CD4-positive, alpha-beta memory T cell (primary cell): ENCODE data around the gene PLAAT1. TPM values are rescaled to one million over a fixed set of nuclear protein-coding genes. Genes with fewer than 3 reads are reported as not detected.

Experiments used
- CTCF ChIA-PET: fragments of 350-600 bp; sonication (Branson Sonifier 250); formaldehyde crosslinking; loops from one replicate; lab custom pipeline; 2021; ENCODE audit warnings: inconsistent platforms; ENCODE audit not compliant: partially characterized antibody; lab: Charles Lee
- POLR2A ChIA-PET: fragments of 350-600 bp; sonication (Branson Sonifier 250); formaldehyde crosslinking; loops from one replicate; lab custom pipeline; 2021; ENCODE audit not compliant: partially characterized antibody; lab: Charles Lee
- DNase-seq, 5 donors: peaks; one replicate each; pipeline versions ENCODE4 v3.0.0 to v3.0.0-alpha.2; 2020 to 2022; ENCODE audit warnings: mixed read lengths in 1 of 5
- H3K27ac ChIP-seq: one replicate; pipeline ENCODE4 v1.7.0; 2013; ENCODE audit warnings: low read depth, low read length
- H3K27me3 ChIP-seq: 2 replicates; pipeline ENCODE4 v1.7.0; 2013; ENCODE audit warnings: mild to moderate bottlenecking, low read length, moderate library complexity; ENCODE audit not compliant: insufficient read depth
- H3K36me3 ChIP-seq: 2 replicates; pipeline ENCODE4 v1.7.0; 2013; ENCODE audit warnings: mild to moderate bottlenecking, low read length, moderate library complexity; ENCODE audit not compliant: insufficient read depth
- H3K4me1 ChIP-seq: 2 replicates; pipeline ENCODE4 v1.7.0; 2013; ENCODE audit warnings: mild to moderate bottlenecking, low read length, moderate library complexity; ENCODE audit not compliant: insufficient read depth
- H3K4me3 ChIP-seq, 2 donors: one replicate each; pipeline ENCODE4 v1.7.0; 2013; ENCODE audit warnings: low read length in 2 of 2, mild to moderate bottlenecking in 1 of 2
- H3K9me3 ChIP-seq, 2 donors: one replicate each; pipeline ENCODE4 v1.7.0; 2013; ENCODE audit warnings: low read length in 2 of 2, control low read depth in 1 of 2; ENCODE audit not compliant: control insufficient read depth in 1 of 2
- H3K27ac Mint-ChIP-seq, 7 donors: one replicate each; pipeline ENCODE4 v1.8.0; 2020 to 2021; ENCODE audit warnings: mixed read lengths in 7 of 7, mild to moderate bottlenecking in 6 of 7, inconsistent platforms in 3 of 7, moderate library complexity in 3 of 7
- H3K27me3 Mint-ChIP-seq, 2 donors: one replicate each; pipeline ENCODE4 v1.8.0; 2020 to 2021; ENCODE audit warnings: mixed read lengths in 2 of 2
- H3K36me3 Mint-ChIP-seq, 2 donors: one replicate each; pipeline ENCODE4 v1.8.0; 2020 to 2021; ENCODE audit warnings: mixed read lengths in 2 of 2, inconsistent platforms in 1 of 2, mild to moderate bottlenecking in 1 of 2
- H3K4me1 Mint-ChIP-seq, 4 donors: one replicate each; pipeline ENCODE4 v1.8.0; 2020 to 2021; ENCODE audit warnings: mixed read lengths in 4 of 4, mild to moderate bottlenecking in 1 of 4
- H3K4me3 Mint-ChIP-seq, 8 donors: one replicate each; pipeline ENCODE4 v1.8.0; 2020 to 2021; ENCODE audit warnings: mixed read lengths in 8 of 8, mild to moderate bottlenecking in 7 of 8, moderate library complexity in 6 of 8, inconsistent platforms in 3 of 8
- H3K9me3 Mint-ChIP-seq, 8 donors: one replicate each; pipeline ENCODE4 v1.8.0; 2020 to 2021; ENCODE audit warnings: mixed read lengths in 8 of 8, mild to moderate bottlenecking in 5 of 8, inconsistent platforms in 3 of 8, moderate library complexity in 1 of 8
- intact Hi-C: fragments of 100-400 bp; cut with micrococcal nuclease; formaldehyde crosslinking; loops from one replicate; pipeline ENCODE4 v1.15.1; 2023
- polyA plus RNA-seq, 2 donors: library from polyadenylated mRNA; unstranded; fragments of 300-500 nt; fragmentation: Illumina TruSeq; gene quantifications; one replicate each; pipeline ENCODE4 v1.2.3, GENCODE V29; 2021
- total RNA-seq, 2 experiments: library from RNA; stranded (reverse); gene quantifications; one replicate each; pipeline ENCODE4 v1.2.3, GENCODE V29; 2021

PLAAT1 gene
- total and polyA plus RNA-seq, 4 experiments from 2014 or later, result not detected

- H3K27me3 ChIP-seq, result no peaks in the 10 kb centered on the region
- no peaks in the 10 kb centered on the region for H3K36me3 ChIP-seq
- Mint-ChIP-seq H3K27me3 (peaks cover 6 to 11% of the 10 kb centered on the region in 2 donors), H3K4me3 (no peak overlapping the region), H3K9me3 (peaks cover 0 to 2% (median 0%) of the 10 kb centered on the region in 8 donors), H3K27ac (no peak overlapping the region), H3K36me3 (no peaks in the 10 kb centered on the region), H3K4me1 (peaks cover 0 to 4% (median 2%) of the 10 kb centered on the region in 4 donors)
- intact Hi-C loops, result no loop called here
- no peak for DNase-seq
- H3K4me1 ChIP-seq, result no peaks in the 10 kb centered on the region
- ChIA-PET CTCF (no interaction called here), POLR2A (no interaction called here)
- no peak overlapping the region for H3K27ac ChIP-seq
- H3K4me3 ChIP-seq, result no peak overlapping the region
- no peaks in the 10 kb centered on the region for H3K9me3 ChIP-seq
Measured at GRCh38 chr3:193236599-193236998, 4.4 kb upstream of the PLAAT1 start.

DNA sequence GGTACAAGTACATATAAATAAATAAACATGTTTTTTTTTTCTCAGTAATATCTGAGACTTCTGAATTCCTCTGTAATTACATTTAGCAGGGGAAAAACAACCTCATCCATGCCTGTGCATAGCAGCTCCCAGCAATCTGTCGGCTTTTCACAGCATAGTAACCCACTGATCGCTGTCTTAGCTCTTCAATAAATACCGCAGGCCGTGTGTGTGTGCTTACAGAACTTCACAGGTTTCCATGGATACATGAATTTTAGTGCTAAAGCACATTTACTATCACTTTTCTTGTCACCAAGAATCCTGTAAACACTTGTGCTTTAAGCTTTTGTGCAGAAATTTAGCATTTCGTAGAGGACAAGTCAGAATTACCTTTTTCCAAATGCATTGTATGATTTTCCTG, 4.0 kb upstream of the PLAAT1 start:
- H3K27me3 ChIP-seq, result no peaks in the 10 kb centered on the region
- no peaks in the 10 kb centered on the region for H3K9me3 ChIP-seq
- H3K27ac Mint-ChIP-seq, result no peak overlapping the region
- no peaks in the 10 kb centered on the region for H3K36me3 ChIP-seq
- no peaks in the 10 kb centered on the region for H3K4me1 ChIP-seq
- H3K27ac ChIP-seq, result no peak overlapping the region
- peaks cover 0 to 2% (median 0%) of the 10 kb centered on the region in 8 donors for H3K9me3 Mint-ChIP-seq
- ChIA-PET CTCF (no interaction called here), POLR2A (no interaction called here)
- H3K27me3 Mint-ChIP-seq, result peaks cover 9 to 12% of the 10 kb centered on the region in 2 donors
- no peak overlapping the region for H3K4me3 ChIP-seq
- no peak for DNase-seq
- no peak overlapping the region for H3K4me3 Mint-ChIP-seq
- intact Hi-C loops, result no loop called here
- no peaks in the 10 kb centered on the region for H3K36me3 Mint-ChIP-seq
- H3K4me1 Mint-ChIP-seq, result peaks cover 0 to 4% (median 2%) of the 10 kb centered on the region in 4 donors

- Histone ChIP-seq H3K27me3 (no peaks in the 10 kb centered on the region), H3K36me3 (no peaks in the 10 kb centered on the region), H3K9me3 (no peaks in the 10 kb centered on the region), H3K4me3 (no peak overlapping the region), H3K27ac (no peak overlapping the region), H3K4me1 (no peaks in the 10 kb centered on the region)
- Mint-ChIP-seq H3K27ac (peak overlapping the region in 1 of 7 donors; percentile 64), H3K27me3 (peaks cover 20 to 29% of the 10 kb centered on the region in 2 donors), H3K9me3 (peaks cover 0 to 5% (median under 1%) of the 10 kb centered on the region in 8 donors), H3K4me1 (peaks cover 0 to 4% (median 2%) of the 10 kb centered on the region in 4 donors), H3K4me3 (peak overlapping the region in 3 of 8 donors; percentile 51 to 70 (median 60)), H3K36me3 (no peaks in the 10 kb centered on the region)
- ChIA-PET POLR2A (no interaction called here), CTCF (no interaction called here)
- intact Hi-C loops, result no loop called here
- DNase-seq, result no peak
Measured at GRCh38 chr3:193240436-193240849, 579 bp upstream of the PLAAT1 start.

DNA sequence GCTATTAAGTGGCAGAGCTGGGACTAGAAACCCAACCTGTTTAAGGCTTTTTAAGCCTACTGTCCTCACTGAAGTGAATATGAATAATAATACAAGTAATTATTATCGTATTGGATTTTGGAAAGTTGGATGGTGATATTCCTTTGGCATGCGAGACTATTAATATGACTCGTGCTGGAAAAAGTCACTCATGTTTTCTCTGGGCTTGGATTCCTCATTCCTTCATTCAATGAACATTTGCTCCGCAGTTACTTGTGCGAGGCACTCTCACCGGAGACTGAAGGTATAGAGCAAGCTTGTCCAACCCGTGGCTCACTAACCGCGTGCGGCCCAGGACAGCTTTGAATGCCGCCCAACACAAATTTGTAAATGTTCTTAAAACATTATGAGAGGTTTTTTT, 694 bp downstream of the PLAAT1 start:
- Histone ChIP-seq H3K9me3 (no peaks in the 10 kb centered on the region), H3K36me3 (no peaks in the 10 kb centered on the region), H3K27me3 (no peaks in the 10 kb centered on the region), H3K27ac (no peak overlapping the region), H3K4me1 (no peaks in the 10 kb centered on the region), H3K4me3 (no peak overlapping the region)
- Mint-ChIP-seq H3K4me1 (peaks cover 0 to 4% (median 2%) of the 10 kb centered on the region in 4 donors), H3K36me3 (no peaks in the 10 kb centered on the region), H3K4me3 (peak overlapping the region in 3 of 8 donors; percentile 6 to 40 (median 20)), H3K9me3 (peaks cover 0 to 6% (median 1%) of the 10 kb centered on the region in 8 donors), H3K27ac (no peak overlapping the region), H3K27me3 (peaks cover 20 to 29% of the 10 kb centered on the region in 2 donors)
- no peak for DNase-seq
- ChIA-PET CTCF (no interaction called here), POLR2A (no interaction called here)
- intact Hi-C loops, result no loop called here

DNA sequence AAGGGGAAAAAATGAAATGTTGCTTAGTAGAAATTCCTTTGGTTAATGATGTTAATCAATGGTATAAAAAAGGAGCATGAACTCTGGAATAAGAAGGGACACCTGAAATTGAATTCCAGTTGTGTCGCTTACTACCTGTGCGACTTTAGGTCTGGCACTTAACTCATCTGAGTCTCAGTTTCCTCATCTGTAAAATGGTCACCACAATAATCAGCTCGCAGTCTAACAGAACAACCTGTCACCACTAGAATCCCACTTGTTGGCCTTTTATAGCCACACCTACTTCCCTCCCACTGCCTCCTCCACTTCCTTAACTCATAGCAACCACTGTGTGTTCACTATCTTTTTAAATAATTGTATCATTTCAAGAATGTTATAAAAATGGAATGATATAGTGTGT, 2.5 kb downstream of the PLAAT1 start:
- Histone ChIP-seq H3K4me3 (no peak overlapping the region), H3K27ac (no peak overlapping the region), H3K4me1 (no peaks in the 10 kb centered on the region), H3K27me3 (no peaks in the 10 kb centered on the region), H3K9me3 (no peaks in the 10 kb centered on the region), H3K36me3 (no peaks in the 10 kb centered on the region)
- no peak overlapping the region for H3K4me3 Mint-ChIP-seq
- peaks cover 20 to 25% of the 10 kb centered on the region in 2 donors for H3K27me3 Mint-ChIP-seq
- intact Hi-C loops, result no loop called here
- ChIA-PET POLR2A (no interaction called here), CTCF (no interaction called here)
- H3K36me3 Mint-ChIP-seq, result no peaks in the 10 kb centered on the region
- H3K9me3 Mint-ChIP-seq, result peaks cover 0 to 21% (median 14%) of the 10 kb centered on the region in 8 donors
- no peak for DNase-seq
- peaks cover 0 to 4% (median 2%) of the 10 kb centered on the region in 4 donors for H3K4me1 Mint-ChIP-seq
- no peak overlapping the region for H3K27ac Mint-ChIP-seq

GRCh38 chr3:193248848-193249468, 7.9 kb downstream of the PLAAT1 start:
- Histone ChIP-seq H3K4me3 (no peak overlapping the region), H3K36me3 (no peaks in the 10 kb centered on the region), H3K27ac (no peak overlapping the region), H3K27me3 (no peaks in the 10 kb centered on the region), H3K9me3 (peaks cover 0 to 2% of the 10 kb centered on the region in 2 donors), H3K4me1 (no peaks in the 10 kb centered on the region)
- no peaks in the 10 kb centered on the region for H3K4me1 Mint-ChIP-seq
- POLR2A ChIA-PET, result no interaction called here
- intact Hi-C loops, result no loop called here
- peaks cover 0 to 2% of the 10 kb centered on the region in 2 donors for H3K36me3 Mint-ChIP-seq
- CTCF ChIA-PET, result no interaction called here
- no peak overlapping the region for H3K4me3 Mint-ChIP-seq
- H3K27ac Mint-ChIP-seq, result no peak overlapping the region
- peaks cover 2 to 5% of the 10 kb centered on the region in 2 donors for H3K27me3 Mint-ChIP-seq
- DNase-seq, result no peak
- peaks cover 5 to 53% (median 37%) of the 10 kb centered on the region in 8 donors for H3K9me3 Mint-ChIP-seq

GRCh38 chr3:193250492-193250891, 9.5 kb downstream of the PLAAT1 start:
- no peak overlapping the region for H3K4me3 ChIP-seq
- H3K27ac Mint-ChIP-seq, result no peak overlapping the region
- H3K27ac ChIP-seq, result no peak overlapping the region
- no peak overlapping the region for H3K4me3 Mint-ChIP-seq
- ChIA-PET POLR2A (no interaction called here), CTCF (no interaction called here)
- H3K36me3 ChIP-seq, result no peaks in the 10 kb centered on the region
- peaks cover 0 to 2% of the 10 kb centered on the region in 2 donors for H3K9me3 ChIP-seq
- no peaks in the 10 kb centered on the region for H3K4me1 Mint-ChIP-seq
- H3K27me3 ChIP-seq, result no peaks in the 10 kb centered on the region
- peaks cover 0 to 4% of the 10 kb centered on the region in 2 donors for H3K27me3 Mint-ChIP-seq
- intact Hi-C loops, result no loop called here
- DNase-seq, result no peak
- no peaks in the 10 kb centered on the region for H3K4me1 ChIP-seq
- peaks cover 0 to 2% of the 10 kb centered on the region in 2 donors for H3K36me3 Mint-ChIP-seq
- H3K9me3 Mint-ChIP-seq, result peaks cover 5 to 53% (median 37%) of the 10 kb centered on the region in 8 donors
